Effector memory CD8-positive, alpha-beta T cell (primary cell): ENCODE results near the gene KMT2E.
"Not testable (repeated sequence)": the region's sequence is repeated elsewhere in the genome, so short reads cannot be mapped to it uniquely, and the experiment has no call there.

Experiments used
- ATAC-seq: fragments of 150-1000 bp; cut with Tn5 transposase; replicated peaks from 2 replicates; pipeline ENCODE4 v1.10.0; 2021; ENCODE audit warnings: mild to moderate bottlenecking, moderate library complexity
- DNase-seq, 3 experiments: peaks; one replicate each; pipeline ENCODE4 v3.0.0; 2021
- H3K27ac Mint-ChIP-seq, 2 donors: one replicate each; pipeline ENCODE4 v1.8.0; 2022; ENCODE audit warnings: mild to moderate bottlenecking in 2 of 2, mixed read lengths in 2 of 2, moderate library complexity in 2 of 2
- H3K27me3 Mint-ChIP-seq, 2 donors: one replicate each; pipeline ENCODE4 v1.8.0; 2022; ENCODE audit warnings: mixed read lengths in 2 of 2
- H3K36me3 Mint-ChIP-seq: one replicate; pipeline ENCODE4 v1.8.0; 2022; ENCODE audit warnings: mild to moderate bottlenecking, moderate library complexity, mixed read lengths; ENCODE audit not compliant: insufficient read depth
- H3K4me1 Mint-ChIP-seq, 2 donors: one replicate each; pipeline ENCODE4 v1.8.0; 2022; ENCODE audit warnings: low read depth in 2 of 2, mixed read lengths in 2 of 2
- H3K4me3 Mint-ChIP-seq, 2 donors: one replicate each; pipeline ENCODE4 v1.8.0; 2022; ENCODE audit warnings: mild to moderate bottlenecking in 2 of 2, mixed read lengths in 2 of 2, moderate library complexity in 2 of 2
- H3K9me3 Mint-ChIP-seq, 2 donors: one replicate each; pipeline ENCODE4 v1.8.0; 2022; ENCODE audit warnings: mixed read lengths in 2 of 2

The KMT2E gene

GRCh38 chr7:105016709-105017656, 3.0 kb downstream of the KMT2E start:
- H3K4me3 Mint-ChIP-seq, result peak overlapping the region; percentile 99
- no peaks in the 10 kb centered on the region for H3K27me3 Mint-ChIP-seq
- peaks cover 38 to 44% of the 10 kb centered on the region in 2 donors for H3K4me1 Mint-ChIP-seq
- peak overlapping the region; percentile 100 for H3K27ac Mint-ChIP-seq
- DNase-seq, result no peak
- no peak for ATAC-seq
- peaks cover 77% of the 10 kb centered on the region for H3K36me3 Mint-ChIP-seq
- H3K9me3 Mint-ChIP-seq, result no peaks in the 10 kb centered on the region

GRCh38 chr7:105017657-105018365, 3.8 kb downstream of the KMT2E start:
- DNase-seq (no peak), ATAC-seq (no peak)
- H3K4me1 Mint-ChIP-seq, result peaks cover 39 to 51% of the 10 kb centered on the region in 2 donors
- H3K27me3 Mint-ChIP-seq, result no peaks in the 10 kb centered on the region
- H3K4me3 Mint-ChIP-seq, result peak overlapping the region; percentile 99
- no peaks in the 10 kb centered on the region for H3K9me3 Mint-ChIP-seq
- peak overlapping the region; percentile 71 to 92 for H3K27ac Mint-ChIP-seq
- H3K36me3 Mint-ChIP-seq, result peaks cover 77% of the 10 kb centered on the region

- Mint-ChIP-seq H3K27ac (peak overlapping the region in 1 of 2 donors; percentile 69), H3K9me3 (no peaks in the 10 kb centered on the region), H3K4me1 (peaks cover 37 to 64% of the 10 kb centered on the region in 2 donors), H3K4me3 (peak overlapping the region; percentile 77 to 80), H3K27me3 (no peaks in the 10 kb centered on the region), H3K36me3 (peaks cover 77% of the 10 kb centered on the region)
- ATAC-seq (no peak), DNase-seq (no peak)
Observed at GRCh38 chr7:105019269-105019668, 5.3 kb downstream of the KMT2E start.

GRCh38 chr7:105020926-105021325, 6.9 kb downstream of the KMT2E start:
- H3K27me3 Mint-ChIP-seq, result no peaks in the 10 kb centered on the region
- H3K4me1 Mint-ChIP-seq, result peaks cover 48 to 81% of the 10 kb centered on the region in 2 donors
- H3K36me3 Mint-ChIP-seq, result peaks cover 71% of the 10 kb centered on the region
- ATAC-seq (no peak), DNase-seq (no peak)
- no peaks in the 10 kb centered on the region for H3K9me3 Mint-ChIP-seq
- H3K4me3 Mint-ChIP-seq, result peak overlapping the region; percentile 55 to 77
- peak overlapping the region; percentile 41 to 49 for H3K27ac Mint-ChIP-seq

- ATAC-seq (no peak), DNase-seq (no peak)
- peak overlapping the region; percentile 41 to 49 for H3K27ac Mint-ChIP-seq
- H3K4me3 Mint-ChIP-seq, result peak overlapping the region; percentile 55 to 77
- peaks cover 49 to 82% of the 10 kb centered on the region in 2 donors for H3K4me1 Mint-ChIP-seq
- peaks cover 67% of the 10 kb centered on the region for H3K36me3 Mint-ChIP-seq
- no peaks in the 10 kb centered on the region for H3K27me3 Mint-ChIP-seq
- H3K9me3 Mint-ChIP-seq, result no peaks in the 10 kb centered on the region
Observed at GRCh38 chr7:105021352-105021751, 7.3 kb downstream of the KMT2E start.

GRCh38 chr7:105021967-105022366, 8.0 kb downstream of the KMT2E start:
- H3K36me3 Mint-ChIP-seq, result peaks cover 61% of the 10 kb centered on the region
- H3K4me3 Mint-ChIP-seq, result peak overlapping the region; percentile 39 to 77
- H3K27me3 Mint-ChIP-seq, result no peaks in the 10 kb centered on the region
- no peak for ATAC-seq
- no peaks in the 10 kb centered on the region for H3K9me3 Mint-ChIP-seq
- no peak for DNase-seq
- H3K27ac Mint-ChIP-seq, result peak overlapping the region; percentile 54 to 89
- H3K4me1 Mint-ChIP-seq, result peaks cover 48 to 81% of the 10 kb centered on the region in 2 donors

GRCh38 chr7:105022458-105022857, 8.5 kb downstream of the KMT2E start:
- no peaks in the 10 kb centered on the region for H3K27me3 Mint-ChIP-seq
- DNase-seq, result no peak
- no peak for ATAC-seq
- H3K36me3 Mint-ChIP-seq, result peaks cover 56% of the 10 kb centered on the region
- H3K4me3 Mint-ChIP-seq, result peak overlapping the region; percentile 39 to 77
- H3K9me3 Mint-ChIP-seq, result no peaks in the 10 kb centered on the region
- H3K4me1 Mint-ChIP-seq, result peaks cover 46 to 80% of the 10 kb centered on the region in 2 donors
- peak overlapping the region; percentile 54 to 89 for H3K27ac Mint-ChIP-seq

GRCh38 chr7:105024734-105025133, 10.7 kb downstream of the KMT2E start:
- H3K4me1 Mint-ChIP-seq, result peaks cover 58 to 87% of the 10 kb centered on the region in 2 donors
- H3K9me3 Mint-ChIP-seq, result no peaks in the 10 kb centered on the region
- H3K4me3 Mint-ChIP-seq, result peak overlapping the region; percentile 39 to 77
- ATAC-seq (no peak), DNase-seq (no peak)
- H3K27ac Mint-ChIP-seq, result peak overlapping the region; percentile 62
- peaks cover 61% of the 10 kb centered on the region for H3K36me3 Mint-ChIP-seq
- no peaks in the 10 kb centered on the region for H3K27me3 Mint-ChIP-seq

GRCh38 chr7:105026750-105027149, 12.7 kb downstream of the KMT2E start:
- Mint-ChIP-seq H3K4me1 (peaks cover 60 to 90% of the 10 kb centered on the region in 2 donors), H3K9me3 (no peaks in the 10 kb centered on the region), H3K27me3 (no peaks in the 10 kb centered on the region), H3K36me3 (peaks cover 58% of the 10 kb centered on the region), H3K27ac (peak overlapping the region in 1 of 2 donors; percentile 9), H3K4me3 (peak overlapping the region; percentile 29 to 77)
- no peak for ATAC-seq
- DNase-seq, result no peak

GRCh38 chr7:105027176-105027853, 13.3 kb downstream of the KMT2E start:
- peak overlapping the region; percentile 29 to 77 for H3K4me3 Mint-ChIP-seq
- H3K4me1 Mint-ChIP-seq, result peaks cover 58 to 87% of the 10 kb centered on the region in 2 donors
- ATAC-seq (peak; percentile 11), DNase-seq (no peak)
- peaks cover 55% of the 10 kb centered on the region for H3K36me3 Mint-ChIP-seq
- no peaks in the 10 kb centered on the region for H3K27me3 Mint-ChIP-seq
- H3K27ac Mint-ChIP-seq, result peak overlapping the region in 1 of 2 donors; percentile 9
- no peaks in the 10 kb centered on the region for H3K9me3 Mint-ChIP-seq

GRCh38 chr7:105028004-105028403, 14.0 kb downstream of the KMT2E start:
- Mint-ChIP-seq H3K9me3 (no peaks in the 10 kb centered on the region), H3K27me3 (no peaks in the 10 kb centered on the region), H3K4me1 (peaks cover 59 to 83% of the 10 kb centered on the region in 2 donors), H3K36me3 (peaks cover 51% of the 10 kb centered on the region), H3K27ac (peak overlapping the region in 1 of 2 donors; percentile 3), H3K4me3 (peak overlapping the region; percentile 58 to 69)
- ATAC-seq (no peak), DNase-seq (no peak)

- H3K36me3 Mint-ChIP-seq, result peaks cover 49% of the 10 kb centered on the region
- ATAC-seq, H3K9me3 Mint-ChIP-seq, DNase-seq, H3K27me3 Mint-ChIP-seq: not testable (repeated sequence)
- H3K4me1 Mint-ChIP-seq, result peaks cover 64 to 80% of the 10 kb centered on the region in 2 donors
- peak overlapping the region in 1 of 2 donors; percentile 58 for H3K4me3 Mint-ChIP-seq
- H3K27ac Mint-ChIP-seq, result peak overlapping the region; percentile 3 to 33
Observed at GRCh38 chr7:105028941-105029340, 14.9 kb downstream of the KMT2E start.

GRCh38 chr7:105030447-105030846, 16.4 kb downstream of the KMT2E start:
- H3K27me3 Mint-ChIP-seq, result no peaks in the 10 kb centered on the region
- DNase-seq, result no peak
- peak overlapping the region; percentile 33 to 73 for H3K27ac Mint-ChIP-seq
- H3K36me3 Mint-ChIP-seq, result peaks cover 50% of the 10 kb centered on the region
- H3K4me1 Mint-ChIP-seq, result peaks cover 60 to 72% of the 10 kb centered on the region in 2 donors
- no peaks in the 10 kb centered on the region for H3K9me3 Mint-ChIP-seq
- H3K4me3 Mint-ChIP-seq, result peak overlapping the region; percentile 15 to 58
- ATAC-seq, result no peak
